Cortex of kidney (tissue), 1 donor: Measurements from ENCODE around the gene TAAR8.
"Not testable (repeated sequence)": the region's sequence is repeated elsewhere in the genome, so short reads cannot be mapped to it uniquely, and the experiment has no call there.

Experiments
- DNase-seq: peaks from one replicate; lab custom pipeline; 2025; lab: John Stamatoyannopoulos, UW

The TAAR8 gene

DNA sequence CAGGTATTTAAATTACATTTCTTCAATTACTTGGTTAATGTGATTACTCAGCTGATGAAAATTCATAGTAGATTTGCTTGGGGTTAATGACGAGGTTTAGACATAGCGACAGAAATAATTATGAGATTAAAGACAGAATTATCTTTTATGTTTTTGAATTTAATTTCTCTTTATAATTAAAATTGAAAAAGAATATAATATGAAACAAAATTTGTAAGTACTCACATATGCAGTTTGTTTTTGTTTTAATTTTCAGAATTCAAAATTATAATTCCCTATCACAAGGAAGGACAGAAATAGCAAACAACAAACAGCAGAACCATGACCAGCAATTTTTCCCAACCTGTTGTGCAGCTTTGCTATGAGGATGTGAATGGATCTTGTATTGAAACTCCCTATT is at the start of gene TAAR8:
Gene TAAR8 (plus strand): TSS at position 301 of the 400 bp plus-strand sequence. CDS start 21 bp downstream, at position 322.
- DNase-seq = no peak

- no peak for DNase-seq
Measured at GRCh38 chr6:132504757-132505156, 47.7 kb upstream of the TAAR8 start.

- no peak for DNase-seq
Measured at GRCh38 chr6:132505158-132505557, 47.3 kb upstream of the TAAR8 start.

- no peak for DNase-seq
Measured at GRCh38 chr6:132506461-132506860, 46.0 kb upstream of the TAAR8 start.

GRCh38 chr6:132506869-132507808 is 45.3 kb upstream of the TAAR8 start:
- no peak for DNase-seq

GRCh38 chr6:132511210-132511830 is 41.2 kb upstream of the TAAR8 start:
- no peak for DNase-seq

DNA sequence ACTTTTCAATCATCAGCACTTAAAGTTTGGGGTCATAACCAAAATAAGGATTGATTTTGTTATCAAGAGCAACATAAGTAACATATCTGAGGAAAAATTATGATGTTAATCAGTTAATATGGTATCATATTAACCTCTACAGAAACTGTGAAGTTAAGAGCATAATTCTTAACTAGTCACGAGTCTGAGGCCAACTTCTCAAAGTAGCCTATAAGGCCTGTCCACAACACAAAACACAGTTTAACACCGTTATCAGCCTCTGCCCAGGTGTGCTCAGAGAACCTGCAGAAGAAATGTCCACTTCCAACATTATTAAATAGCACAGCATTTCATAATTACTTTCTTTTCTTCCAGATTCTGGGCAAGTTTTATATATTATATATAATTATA is 40.6 kb upstream of the TAAR8 start:
- DNase-seq = no peak

- DNase-seq = no peak
Measured at GRCh38 chr6:132512342-132512637, 40.2 kb upstream of the TAAR8 start.

- DNase-seq = peak; percentile 29
Measured at GRCh38 chr6:132512638-132513632, 39.5 kb upstream of the TAAR8 start, which contains the start of gene STX7. STX7 (minus strand) TSS chr6:132513116; CDS start chr6:132503530, 9,586 bp downstream.

DNA sequence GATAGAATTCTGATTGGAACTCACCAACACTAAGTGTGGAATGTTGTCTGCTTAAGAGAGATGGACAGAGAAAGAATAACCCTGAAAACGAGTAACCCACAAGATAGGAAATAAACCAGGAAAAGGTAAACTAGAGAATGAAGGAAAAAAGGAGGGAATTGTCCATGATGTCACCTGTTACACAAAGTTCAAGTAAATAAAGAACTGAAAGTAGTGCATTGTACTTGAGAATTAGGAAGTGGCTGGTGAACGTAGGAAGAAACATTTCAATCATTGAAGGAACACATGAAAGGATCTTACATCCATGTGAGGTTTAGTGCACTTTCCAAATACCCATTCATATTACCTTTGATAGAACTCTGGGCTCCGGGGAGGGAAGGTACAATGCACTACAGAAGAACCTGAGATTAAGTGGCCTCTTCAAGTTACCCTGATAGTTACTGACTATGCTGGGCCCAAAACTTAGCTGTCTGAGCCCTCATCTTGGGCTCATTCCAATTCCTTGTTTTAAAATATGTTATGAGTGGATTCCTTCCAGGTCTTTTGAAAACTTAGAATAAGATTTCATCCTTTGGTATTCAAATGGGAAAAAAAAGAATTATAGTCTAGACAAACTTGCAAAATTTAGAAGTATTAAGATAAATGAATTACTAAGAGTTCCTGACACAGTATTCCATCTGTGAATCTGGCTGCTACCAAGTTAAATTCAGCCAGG is 38.5 kb upstream of the TAAR8 start:
- no peak for DNase-seq

DNA sequence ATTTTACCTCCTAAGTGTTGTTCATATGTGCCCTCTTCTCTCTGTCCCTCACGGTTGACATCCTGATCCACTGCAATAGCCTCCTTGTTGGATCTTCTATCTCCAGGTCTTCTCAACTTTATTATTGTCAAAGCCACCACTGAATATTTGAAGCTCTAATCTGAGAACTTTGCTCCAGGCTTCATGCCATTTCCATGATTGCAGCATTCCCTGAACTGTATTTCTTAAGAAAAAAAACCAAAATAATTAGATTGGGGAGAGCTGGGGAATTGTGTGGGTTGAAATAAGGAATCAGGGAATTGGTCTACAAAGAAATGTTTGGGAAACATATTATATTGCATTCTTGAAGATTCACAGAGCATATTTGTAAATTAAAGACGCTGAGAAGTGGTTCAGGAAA is 37.1 kb upstream of the TAAR8 start:
- DNase-seq = no peak

- DNase-seq = no peak
Measured at GRCh38 chr6:132520953-132521352, 31.5 kb upstream of the TAAR8 start.

DNA sequence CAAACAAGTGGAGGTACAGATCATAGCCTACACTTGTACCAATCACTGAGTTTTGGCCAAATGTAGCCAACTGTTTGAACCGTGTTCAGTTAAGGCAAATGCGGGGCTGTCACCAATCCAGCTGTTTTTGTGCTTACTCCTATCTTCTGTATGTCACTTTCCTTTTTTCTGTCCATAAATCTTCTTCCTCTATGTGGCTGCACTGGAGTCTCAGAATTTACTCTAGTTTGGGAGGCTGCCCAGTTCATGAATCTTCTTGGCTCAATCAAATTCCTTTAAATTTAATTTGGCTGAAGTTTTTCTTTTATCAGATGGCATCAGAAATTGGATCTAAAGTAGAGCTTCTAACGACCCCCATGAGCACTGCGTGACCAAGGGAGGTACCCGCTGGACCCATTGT is 27.8 kb upstream of the TAAR8 start:
- DNase-seq = no peak

- DNase-seq = no peak
Measured at GRCh38 chr6:132525866-132526265, 26.6 kb upstream of the TAAR8 start.

DNA sequence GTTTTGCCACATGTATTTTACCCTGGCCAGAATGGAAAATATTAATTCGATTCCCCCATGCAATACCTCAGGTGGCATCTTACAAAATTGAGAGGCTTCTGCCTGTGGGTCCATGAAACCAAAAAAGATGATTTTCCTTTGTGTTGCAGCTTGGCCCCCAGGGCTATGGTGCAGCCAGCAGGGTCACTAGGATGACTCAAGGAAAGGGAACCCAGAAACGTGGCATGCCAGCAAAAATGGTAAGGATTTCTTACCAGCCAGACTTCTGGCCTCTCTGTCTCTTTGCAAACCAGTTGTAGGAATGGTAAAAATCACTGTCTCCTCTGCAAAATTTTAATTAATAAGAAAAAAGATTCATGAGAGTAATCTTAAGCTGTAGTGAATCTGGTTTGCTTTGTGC is 26.0 kb upstream of the TAAR8 start:
- no peak for DNase-seq

- DNase-seq = no peak
Measured at GRCh38 chr6:132527791-132528190, 24.7 kb upstream of the TAAR8 start.

GRCh38 chr6:132530293-132530974 is 22.0 kb upstream of the TAAR8 start:
- no peak for DNase-seq

DNA sequence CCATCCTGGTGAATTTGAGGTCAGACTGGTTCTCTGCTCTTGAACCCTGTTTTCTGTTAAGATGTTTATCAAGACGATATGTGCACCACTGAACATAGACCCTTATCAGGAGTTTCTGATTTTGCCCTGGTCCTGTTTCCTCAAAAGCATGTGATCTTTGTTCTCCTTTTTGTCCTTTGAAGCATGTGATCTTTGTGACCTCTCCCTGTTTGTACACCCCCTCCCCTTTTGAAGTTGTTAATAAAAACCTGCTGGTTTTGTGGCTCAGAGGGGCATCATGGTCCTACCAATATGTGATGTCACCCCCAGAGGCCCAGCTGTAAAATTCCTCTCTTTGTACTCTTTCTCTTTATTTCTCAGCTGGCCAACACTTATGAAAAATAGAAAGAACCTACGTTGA is 17.9 kb upstream of the TAAR8 start:
- DNase-seq = not testable (repeated sequence)

DNA sequence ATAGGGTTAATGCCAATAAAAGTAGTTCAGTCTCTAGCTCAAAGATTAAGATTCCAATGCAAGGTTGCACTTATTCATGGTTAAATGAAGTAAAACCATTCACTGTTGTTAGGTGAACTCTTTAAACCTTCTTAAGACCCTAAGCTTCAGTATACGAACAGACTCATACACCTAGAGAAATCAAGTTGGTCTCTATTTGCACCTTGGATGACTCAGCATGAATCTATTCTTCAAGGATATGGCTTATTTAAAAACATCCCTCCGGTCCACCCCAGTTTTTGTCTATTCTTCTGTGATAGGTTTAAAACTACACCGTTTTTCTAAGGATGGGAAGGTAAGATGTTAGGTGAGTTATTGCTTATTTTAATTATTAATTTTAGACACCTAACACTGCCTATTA is 15.3 kb upstream of the TAAR8 start:
- DNase-seq = no peak

DNA sequence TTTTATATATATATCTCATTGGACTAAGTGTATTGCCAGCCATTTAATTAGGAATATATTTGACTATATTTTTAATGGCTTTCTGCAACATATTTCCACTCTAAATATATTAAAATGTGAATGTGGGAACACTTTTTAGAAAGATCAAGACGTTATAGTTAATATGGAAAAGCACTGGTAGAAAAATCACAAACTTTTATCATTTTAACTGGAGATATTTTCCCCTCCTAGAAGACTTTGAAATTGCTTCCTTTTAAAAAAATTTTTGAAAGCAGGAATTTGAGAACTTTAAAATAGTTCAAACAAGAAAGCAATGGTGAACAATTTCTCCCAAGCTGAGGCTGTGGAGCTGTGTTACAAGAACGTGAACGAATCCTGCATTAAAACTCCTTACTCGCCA is 14.5 kb upstream of the TAAR8 start, which contains the start of gene TAAR9:
Gene TAAR9 (plus strand): TSS at position 301 of the 400 bp plus-strand sequence. CDS start 13 bp downstream, at position 314.
- DNase-seq = no peak

GRCh38 chr6:132544826-132545225 is 7.6 kb upstream of the TAAR8 start:
- no peak for DNase-seq
